Fibroblast of skin of right biceps (primary cell): Measurements from ENCODE around the gene TOP2B.

Source experiments
- DNase-seq: peaks from one replicate; pipeline ENCODE4 v3.0.0-alpha.2; 2013

Gene TOP2B

GRCh38 chr3:25664812-25665314, at the start of gene TOP2B:
Gene TOP2B, minus strand, starts transcription at chr3:25664907. Its CDS starts 610 bp downstream, at chr3:25664297.
- DNase-seq, result peak; percentile 96

GRCh38 chr3:25713341-25713985, 48.8 kb upstream of the TOP2B start:
- no peak for DNase-seq

DNA sequence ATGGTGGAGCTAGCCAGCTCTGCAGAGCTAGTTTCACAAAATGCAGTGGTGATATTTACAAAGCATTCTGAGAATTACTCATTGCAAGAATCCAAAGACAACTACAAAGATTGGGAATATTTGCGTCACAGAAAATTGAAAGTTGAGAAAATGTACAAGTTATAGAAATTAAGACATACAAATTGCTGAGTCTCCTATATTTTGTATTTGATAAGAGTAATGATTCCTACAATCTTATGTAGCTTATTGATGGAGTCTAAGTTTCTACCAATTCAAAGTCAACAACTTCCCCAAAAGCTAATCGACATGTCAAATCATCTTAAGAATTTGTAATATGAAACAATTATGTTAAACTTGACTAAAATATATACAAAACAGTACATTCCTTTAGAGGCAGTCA, 46.4 kb upstream of the TOP2B start:
- no peak for DNase-seq

DNA sequence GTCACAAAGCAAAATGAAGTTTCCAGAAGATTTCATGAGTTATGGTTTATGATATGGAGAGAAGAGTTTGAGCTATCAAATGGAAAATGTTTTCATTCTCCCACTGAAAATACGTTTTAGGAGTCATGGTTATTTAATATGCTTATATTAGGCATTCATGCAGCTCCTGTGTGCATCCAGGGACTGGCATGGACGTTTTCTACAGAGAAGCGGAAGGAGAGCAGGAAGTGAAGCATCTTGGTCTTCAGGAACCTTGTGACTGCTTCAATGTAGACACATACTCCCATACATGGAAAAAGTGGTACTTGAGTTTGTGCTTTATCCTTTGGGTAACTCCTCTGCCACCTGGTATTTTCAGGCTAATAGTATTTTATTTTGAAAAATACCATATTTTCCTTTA, 43.3 kb upstream of the TOP2B start:
- no peak for DNase-seq

DNA sequence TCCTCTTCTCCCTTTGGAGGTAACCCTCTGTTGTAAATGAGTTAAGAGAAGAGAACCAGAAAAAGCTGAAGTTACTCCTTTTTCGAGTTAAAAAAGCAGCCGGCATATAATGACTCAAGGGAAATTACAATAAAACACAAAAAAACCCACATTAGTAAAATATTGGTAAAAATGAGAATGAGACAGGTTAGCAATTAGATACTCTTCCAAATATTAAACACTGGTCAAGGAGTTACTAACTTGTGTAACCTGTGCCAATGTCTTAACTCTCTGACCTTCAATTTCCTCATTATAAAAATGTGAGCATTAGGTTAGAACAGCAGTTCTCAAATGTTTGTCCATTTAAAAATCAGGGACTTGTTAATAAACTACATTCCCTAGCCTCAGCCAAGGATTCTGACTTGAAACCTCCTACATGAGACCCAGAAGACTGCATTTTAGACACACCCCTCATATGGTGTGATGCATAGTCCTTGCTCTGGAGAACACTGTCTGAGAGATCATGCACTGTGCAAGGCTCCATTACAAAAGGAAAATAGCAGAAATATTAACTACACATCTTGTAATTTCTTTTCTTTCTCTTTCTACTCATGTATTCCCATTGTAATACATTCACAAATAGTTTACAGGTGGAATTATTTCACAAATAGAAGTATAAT, 42.7 kb upstream of the TOP2B start:
- no peak for DNase-seq

- DNase-seq, result no peak
Observed at GRCh38 chr3:25706213-25706612, 41.5 kb upstream of the TOP2B start.

DNA sequence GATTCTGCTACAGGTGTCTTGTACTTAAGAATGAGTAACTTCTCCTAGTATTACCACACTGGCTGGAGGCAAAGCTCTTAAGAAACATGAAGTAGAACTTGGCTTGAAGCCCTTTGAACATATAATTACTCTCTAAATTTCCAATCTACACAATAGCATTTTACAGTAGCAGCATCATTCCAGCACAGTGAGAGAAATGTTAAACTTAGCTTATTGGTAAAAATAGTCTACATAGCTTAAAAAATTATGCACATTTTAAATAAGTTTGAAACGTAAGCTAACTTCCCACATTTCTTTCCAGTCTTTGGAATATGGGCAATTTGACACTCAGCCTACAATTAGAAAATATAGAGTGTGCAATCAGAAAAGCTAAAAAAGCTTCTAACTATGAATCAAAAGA, 32.8 kb upstream of the TOP2B start:
- no peak for DNase-seq

DNA sequence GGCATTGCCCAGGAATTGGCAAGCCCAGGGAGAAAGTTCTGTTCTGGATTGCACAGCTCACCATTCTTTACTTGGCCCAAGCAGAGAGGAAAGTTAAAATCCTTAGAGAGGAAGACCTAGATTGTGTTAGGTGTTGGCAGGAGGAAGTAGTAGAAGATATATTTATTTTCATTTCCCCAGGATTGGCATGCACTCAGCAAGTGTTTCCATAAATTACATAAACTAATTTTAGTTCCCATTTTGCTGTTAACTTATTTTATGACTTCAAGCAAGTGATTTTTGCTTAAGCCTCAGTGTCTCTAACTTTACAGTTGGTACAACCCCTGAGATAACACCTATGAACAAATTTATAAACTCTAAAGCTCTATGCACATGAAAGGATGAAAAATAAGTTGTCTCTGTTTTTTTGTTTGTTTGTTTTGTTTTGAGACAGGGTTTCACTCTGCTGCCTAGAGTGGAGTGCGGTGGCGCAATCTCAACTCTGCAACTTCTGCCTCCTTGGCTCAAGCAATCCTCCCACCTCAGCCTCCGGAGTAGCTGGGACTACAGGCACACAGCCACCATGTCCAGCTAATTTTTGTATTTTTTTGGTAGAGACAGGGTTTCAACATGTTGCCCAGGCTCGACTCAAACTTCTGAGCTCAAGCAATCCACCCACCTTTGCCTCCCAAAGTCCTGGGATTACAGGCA, 31.2 kb upstream of the TOP2B start:
- DNase-seq, result no peak

GRCh38 chr3:25693238-25693637, 28.5 kb upstream of the TOP2B start:
- DNase-seq, result no peak

GRCh38 chr3:25692341-25692740, 27.6 kb upstream of the TOP2B start:
- no peak for DNase-seq

GRCh38 chr3:25690768-25691533, 26.2 kb upstream of the TOP2B start:
- no peak for DNase-seq

DNA sequence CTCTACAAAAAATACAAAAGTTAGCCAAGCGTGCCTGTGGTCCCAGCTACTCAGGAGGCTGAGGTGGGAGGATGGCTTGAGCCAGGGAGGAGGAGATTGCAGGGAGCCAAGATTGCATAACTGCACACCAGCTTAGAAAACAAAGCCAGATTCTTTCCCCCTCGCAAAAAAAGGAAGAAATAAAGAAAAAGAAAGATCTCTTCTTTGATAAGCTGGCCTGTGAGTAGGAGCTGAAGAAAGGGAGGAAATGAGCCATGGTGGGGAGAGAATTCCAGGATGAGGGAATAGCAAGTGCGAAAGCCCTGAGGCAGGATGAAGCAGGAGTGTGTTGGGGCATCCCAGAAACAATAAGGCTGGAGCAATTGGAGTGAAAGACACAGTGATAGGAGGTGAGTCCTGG, 24.5 kb upstream of the TOP2B start:
- no peak for DNase-seq

GRCh38 chr3:25687742-25688141, 23.0 kb upstream of the TOP2B start:
- DNase-seq, result no peak

- no peak for DNase-seq
Observed at GRCh38 chr3:25686766-25687165, 22.1 kb upstream of the TOP2B start.

GRCh38 chr3:25683882-25684281, 19.2 kb upstream of the TOP2B start:
- DNase-seq, result no peak

DNA sequence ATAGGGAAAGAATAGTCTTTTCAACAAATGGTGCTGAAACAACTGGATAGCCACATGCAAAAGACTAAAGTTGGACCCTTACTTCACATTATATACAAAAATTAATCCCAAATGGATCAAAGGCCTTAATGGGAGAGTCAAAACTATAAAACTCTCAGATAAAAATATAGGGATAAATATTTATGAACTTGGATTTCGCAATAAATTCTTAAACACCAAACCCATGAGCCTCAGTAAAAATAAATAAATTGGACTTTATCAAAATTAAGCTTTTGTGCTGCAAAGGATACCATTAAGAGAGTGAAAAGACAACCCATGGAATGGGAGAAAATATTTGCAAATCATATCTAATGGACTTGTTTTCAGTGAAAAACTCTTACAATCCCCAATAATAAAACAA, 18.7 kb upstream of the TOP2B start:
- DNase-seq, result no peak

- no peak for DNase-seq
Observed at GRCh38 chr3:25679642-25680302, 15.1 kb upstream of the TOP2B start.

GRCh38 chr3:25679166-25679565, 14.5 kb upstream of the TOP2B start:
- no peak for DNase-seq

GRCh38 chr3:25678581-25678980, 13.9 kb upstream of the TOP2B start:
- peak; percentile 3 for DNase-seq

- no peak for DNase-seq
Observed at GRCh38 chr3:25677121-25677520, 12.4 kb upstream of the TOP2B start.

DNA sequence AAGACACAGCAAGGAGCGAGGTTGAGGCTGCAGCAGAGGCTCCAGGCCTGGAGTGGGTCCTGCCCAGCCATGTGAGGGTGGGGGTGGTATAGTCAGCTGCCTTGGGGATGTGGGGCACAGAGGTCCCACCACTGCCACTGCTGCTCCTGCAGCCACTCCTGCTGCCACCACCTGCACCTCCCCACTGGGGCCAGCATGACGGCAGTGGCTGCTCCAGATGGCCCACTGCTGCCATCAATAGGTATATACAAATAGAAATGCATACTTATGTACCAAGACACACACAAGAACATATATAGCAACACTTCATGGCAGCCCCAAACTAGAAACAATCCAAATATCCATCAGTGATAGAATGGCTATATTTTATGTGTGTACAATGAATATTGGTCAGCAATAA, 10.0 kb upstream of the TOP2B start:
- no peak for DNase-seq

DNA sequence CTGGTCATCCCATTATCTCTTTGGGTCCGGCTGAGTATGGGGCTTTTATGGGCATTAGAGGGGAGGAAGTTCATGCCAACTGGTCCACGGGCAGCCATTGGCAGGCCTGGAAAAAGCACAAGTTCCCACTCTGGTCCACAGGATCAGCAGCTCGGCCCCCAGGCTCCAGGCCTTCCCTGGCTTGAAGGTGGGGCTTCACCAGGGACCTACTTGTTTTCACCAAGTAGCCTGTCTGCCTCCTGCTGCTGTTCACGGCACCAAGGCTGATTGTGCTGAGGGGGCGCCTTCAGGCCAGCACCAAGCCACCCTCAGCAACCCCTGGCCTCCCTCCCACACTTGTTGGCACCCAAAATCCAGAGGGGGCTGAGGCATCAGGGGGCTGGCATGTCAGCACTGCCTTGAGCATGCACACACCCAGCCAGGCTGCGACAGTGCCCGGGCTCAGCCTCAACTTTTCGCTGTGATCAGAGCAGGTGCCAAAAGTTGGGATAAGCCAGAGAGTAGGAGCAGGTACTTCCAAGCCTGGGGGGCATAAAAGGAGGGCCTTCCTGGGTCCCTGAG, 9.1 kb upstream of the TOP2B start:
- no peak for DNase-seq
